Posterior vena cava (tissue), 2 donors: Measurements from ENCODE around the gene SMIM22. TPM values are rescaled to one million over a fixed set of nuclear protein-coding genes. Genes with fewer than 3 reads are reported as not detected.

ENCODE experiments used
- DNase-seq: peaks from one replicate; pipeline ENCODE4 v3.0.0-alpha.2; 2020; ENCODE audit warnings: low spot score
- intact Hi-C, 2 donors: fragments of 100-400 bp; cut with DNase I; formaldehyde crosslinking; loops; one replicate each; pipeline versions ENCODE4 v1.14.1 to v1.14.2; 2022 to 2023
- long read RNA-seq, 2 donors: library from polyadenylated mRNA; unstranded; transcript quantifications; one replicate each; pipeline ENCODE4 v2.0.0, GENCODE V29; 2020 to 2021
- total RNA-seq, 2 donors: library from RNA; stranded (reverse); fragmentation: NEBNext Ultra II Directional; extraction: Animal tissue kit (Norgen Biotek cat#: 25700); gene quantifications; one replicate each; pipeline ENCODE4 v1.2.1, GENCODE V29; 2021
- donor health status: DM: yes; HTN: yes; CAD: no.
- donor health status: DM: yes; HTN: yes; CAD: no.

SMIM22 gene
- not detected for total RNA-seq
- long read RNA-seq, donor 1: 0 reads
- long read RNA-seq, donor 2, partial matches to known transcripts: 0 of 1 reads
- long read RNA-seq, donor 2, other reads (novel, unspliced or antisense): 1 of 1 reads

DNA sequence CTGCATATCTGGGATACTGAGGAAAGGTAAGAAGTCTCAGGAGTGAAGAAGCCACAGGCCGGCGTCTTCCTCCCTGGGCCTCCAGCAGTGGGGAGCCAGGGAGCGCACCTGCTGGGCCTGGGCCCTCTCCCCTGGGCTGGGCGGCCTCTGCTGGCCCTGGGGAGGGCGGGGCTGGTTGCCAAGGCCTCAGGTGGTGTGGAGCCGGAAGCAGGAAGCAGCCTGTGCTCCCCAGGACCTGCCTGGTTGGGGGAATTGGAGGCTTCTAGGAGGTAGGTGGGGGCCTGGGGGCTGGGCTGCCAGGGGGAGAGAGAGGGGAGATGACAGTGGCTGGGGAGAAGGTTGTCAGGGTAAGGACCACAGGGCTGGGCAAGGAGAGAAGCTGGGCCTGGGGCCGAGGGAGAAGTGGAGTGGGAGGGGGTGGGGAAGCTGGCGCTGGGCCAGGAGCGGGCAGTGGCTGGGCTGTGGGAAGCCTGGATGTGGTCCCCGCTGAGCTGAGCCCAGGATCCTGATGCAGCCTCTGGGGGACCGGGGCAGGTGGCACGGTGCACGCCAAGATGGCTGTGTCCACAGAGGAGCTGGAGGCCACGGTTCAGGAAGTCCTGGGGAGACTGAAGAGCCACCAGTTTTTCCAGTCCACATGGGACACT, at the start of gene SMIM22:
SMIM22 (plus strand) TSS at position 189 of the 647 bp plus-strand sequence; CDS start at position 555, 366 bp downstream.
- DNase-seq: no peak
- intact Hi-C loops: no loop called here

DNA sequence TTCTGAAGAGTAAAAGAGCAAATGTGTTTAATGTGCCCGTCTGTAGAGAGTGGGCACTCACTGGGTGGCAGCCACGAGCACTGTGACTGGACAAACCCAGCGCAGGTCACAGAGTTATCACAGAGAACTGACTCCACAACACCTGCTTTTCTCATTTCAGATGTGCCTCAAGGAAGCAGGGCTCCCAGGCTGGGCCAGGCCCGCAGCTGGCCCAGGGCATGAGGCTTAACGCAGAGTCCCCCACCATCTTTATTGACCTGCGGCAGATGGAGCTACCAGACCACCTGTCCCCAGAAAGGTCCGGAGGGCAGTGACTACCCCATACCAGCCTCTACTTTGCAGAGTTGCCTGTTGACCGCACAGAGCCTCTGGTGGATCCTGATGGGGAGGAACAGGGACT, 49.0 kb upstream of the SMIM22 start:
- intact Hi-C loops: no loop called here
- DNase-seq: no peak

DNA sequence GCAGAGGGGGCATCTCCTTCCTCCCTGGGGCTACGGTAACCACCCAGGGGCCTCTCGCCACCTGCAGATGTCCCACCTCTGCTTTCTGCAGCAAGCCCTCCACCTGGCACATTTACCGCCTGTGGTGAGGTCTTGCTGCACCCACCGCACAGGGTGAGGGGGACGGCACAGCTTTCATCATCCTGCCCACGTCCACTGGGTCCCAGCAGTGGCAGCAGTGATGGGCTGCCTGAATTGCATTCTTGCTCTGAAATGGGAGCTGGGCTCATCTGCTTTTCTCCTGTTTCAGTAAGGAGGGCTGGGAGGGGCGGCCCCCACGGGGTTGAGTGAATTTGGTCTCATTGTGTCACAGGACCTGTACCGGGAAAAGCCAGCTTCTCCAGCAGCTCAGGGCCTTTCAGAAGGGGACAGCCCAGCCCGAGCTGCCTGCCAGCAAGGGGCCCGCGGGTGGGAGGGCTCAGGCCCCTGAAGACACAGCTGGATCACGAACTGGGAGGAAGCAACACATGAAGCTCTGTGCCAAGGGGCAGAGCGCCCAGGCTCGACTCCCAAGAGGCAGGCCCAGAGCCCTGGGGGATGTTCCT, 48.1 kb upstream of the SMIM22 start:
- intact Hi-C loops: no loop called here
- DNase-seq: no peak

- no peak for DNase-seq
- intact Hi-C loops: no loop called here
Observed at GRCh38 chr16:4747906-4748681, 47.1 kb upstream of the SMIM22 start.

DNA sequence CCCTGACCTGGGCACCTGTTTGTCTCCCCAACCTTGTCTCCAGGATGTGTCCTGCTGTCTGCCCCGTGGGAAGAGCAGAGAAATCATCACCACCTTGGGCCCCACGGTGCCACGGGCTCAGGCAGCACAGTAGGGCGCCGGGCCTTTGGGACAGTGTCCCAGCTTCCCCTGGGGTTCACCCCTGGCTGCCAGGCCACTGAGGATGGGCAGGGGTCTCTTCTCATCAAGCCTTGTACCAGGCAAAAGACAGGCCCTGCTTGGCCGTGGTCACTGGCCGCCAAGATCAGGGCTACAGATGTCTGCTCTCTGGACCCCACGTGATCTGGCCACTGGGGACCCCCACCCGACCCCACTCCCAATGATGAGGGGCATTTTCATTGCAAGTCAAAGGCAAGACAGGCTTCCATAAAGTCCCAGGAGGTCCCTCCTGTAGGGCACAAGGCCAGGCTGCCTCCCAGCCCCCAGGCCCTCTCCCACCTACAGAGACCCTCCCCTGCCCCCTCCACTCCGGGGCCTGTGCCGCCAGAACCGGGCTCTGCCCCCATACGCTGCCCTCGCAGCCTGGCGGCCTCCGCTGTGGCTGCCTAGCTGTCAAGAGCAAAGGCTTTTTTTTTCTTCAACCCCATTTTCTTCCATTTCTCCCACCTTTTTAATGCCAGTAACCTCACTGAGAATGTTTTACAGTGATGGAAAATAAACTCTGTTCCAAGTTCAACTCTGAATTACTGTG, 46.3 kb upstream of the SMIM22 start:
- no peak for DNase-seq
- intact Hi-C loops: no loop called here

DNA sequence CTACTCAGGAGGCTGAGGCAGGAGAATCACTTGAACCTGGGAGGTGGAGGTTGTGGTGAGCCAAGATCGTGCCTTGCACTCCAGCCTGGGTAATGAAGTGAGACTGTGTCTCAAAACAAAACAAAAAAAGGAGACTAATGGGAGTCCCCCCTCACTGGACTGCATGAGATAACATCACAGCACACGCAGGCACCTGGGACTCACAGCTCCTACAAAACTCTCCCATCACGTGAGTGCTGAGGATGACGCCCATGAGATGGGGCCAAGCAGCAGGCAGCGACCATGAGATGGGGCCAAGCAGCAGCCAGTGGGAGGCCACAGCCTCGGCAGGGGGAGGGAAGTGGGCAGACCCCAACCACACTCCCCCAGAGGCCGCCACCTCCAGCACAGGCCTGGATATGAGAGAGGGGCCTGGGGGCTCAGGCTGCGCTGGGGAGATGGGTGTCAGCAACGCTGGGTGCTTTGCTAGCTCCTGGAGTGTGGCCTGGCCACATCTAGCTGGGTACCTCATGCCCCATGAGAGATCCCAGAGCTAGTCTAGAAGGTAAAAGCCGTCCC, 45.4 kb upstream of the SMIM22 start:
- intact Hi-C loops: loop anchor here in 1 of 2 donors (2.0 kb wide), 1 partner anchor 41 kb away; no protein-coding TSS in a partner anchor
- no peak for DNase-seq

DNA sequence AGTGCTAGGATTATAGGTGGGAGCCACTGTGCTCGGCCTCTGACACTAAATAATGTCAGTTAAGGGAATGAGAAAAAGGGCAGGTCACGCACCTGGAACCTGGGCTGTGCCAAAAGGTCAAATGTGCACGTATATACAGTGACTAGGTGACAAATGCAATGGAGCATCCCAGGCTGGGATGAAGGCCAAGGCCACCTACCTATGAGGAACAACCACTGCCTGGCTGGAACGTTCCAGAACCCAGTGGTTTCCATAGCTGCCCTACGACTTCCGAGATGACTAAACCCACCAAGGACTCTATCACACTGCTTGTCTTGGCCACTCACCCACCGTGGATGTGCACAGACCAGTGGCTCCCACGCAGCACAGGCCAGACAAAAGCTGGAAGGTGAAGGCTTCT, 44.3 kb upstream of the SMIM22 start:
- intact Hi-C loops: loop anchor here in 1 of 2 donors (2.0 kb wide), 1 partner anchor 42 kb away; no protein-coding TSS in a partner anchor

DNA sequence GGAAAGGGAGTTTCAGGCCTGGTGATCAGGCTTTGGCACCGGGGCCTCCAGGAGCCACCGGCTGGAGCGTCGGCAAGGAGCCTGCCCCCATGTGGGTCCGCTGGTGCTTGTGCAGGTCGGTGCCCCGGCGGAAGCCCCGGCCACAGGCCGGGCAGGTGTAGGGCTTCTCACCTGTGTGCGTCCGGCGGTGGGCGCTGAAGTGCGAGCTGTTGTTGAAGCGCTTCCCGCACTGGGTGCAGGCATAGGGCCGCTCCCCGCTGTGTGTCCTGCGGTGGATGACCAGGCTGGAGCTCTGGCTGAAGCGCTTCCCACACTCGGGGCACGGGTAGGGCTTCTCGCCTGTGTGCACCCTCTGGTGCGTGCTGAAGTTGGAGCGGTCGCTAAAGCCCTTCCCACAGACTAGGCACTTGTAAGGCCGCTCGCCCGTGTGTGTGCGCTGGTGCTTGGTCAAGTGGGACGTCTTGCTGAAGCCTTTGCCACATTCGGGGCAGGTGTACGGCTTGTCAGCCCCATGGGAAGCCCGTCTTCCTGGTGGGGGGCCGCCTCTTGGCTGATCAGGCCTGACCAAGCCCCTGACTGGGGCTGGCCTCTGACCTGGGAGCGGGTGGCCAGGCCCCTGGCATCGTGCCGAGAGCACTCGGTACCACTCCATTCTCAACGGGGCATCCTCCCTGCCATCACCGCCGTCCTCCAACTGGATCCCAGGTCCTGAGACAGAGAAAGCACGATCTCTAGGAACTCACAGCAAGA, 42.6 kb upstream of the SMIM22 start:
- DNase-seq: no peak

More for the DNA sequence above, 44.3 kb upstream of the SMIM22 start:
- DNase-seq: no peak

DNA sequence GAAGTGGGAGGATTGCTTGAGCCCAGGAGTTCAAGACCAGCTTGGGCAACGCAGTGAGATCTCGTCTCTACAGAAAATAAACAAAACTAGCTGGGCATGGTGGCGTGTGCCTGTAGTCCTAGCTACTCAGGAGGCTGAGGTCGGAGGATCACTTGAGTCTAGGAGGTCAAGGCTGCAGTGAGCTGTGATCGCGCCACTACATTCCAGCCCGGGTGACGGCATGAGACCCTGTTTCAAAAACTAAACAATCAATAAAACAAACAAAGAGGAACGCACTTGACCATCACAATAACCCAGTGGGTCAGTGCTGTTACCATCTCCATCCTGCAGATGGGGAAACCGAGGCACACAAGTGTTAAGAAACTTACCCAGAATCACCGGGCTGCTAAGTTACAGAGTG, 41.9 kb upstream of the SMIM22 start:
- DNase-seq: no peak
- intact Hi-C loops: no loop called here

More for the DNA sequence above, 42.6 kb upstream of the SMIM22 start:
- intact Hi-C loops: no loop called here

GRCh38 chr16:4754865-4755264, 40.3 kb upstream of the SMIM22 start:
- DNase-seq: no peak
- intact Hi-C loops: no loop called here

GRCh38 chr16:4755687-4756086, 39.5 kb upstream of the SMIM22 start:
- no peak for DNase-seq
- intact Hi-C loops: no loop called here

DNA sequence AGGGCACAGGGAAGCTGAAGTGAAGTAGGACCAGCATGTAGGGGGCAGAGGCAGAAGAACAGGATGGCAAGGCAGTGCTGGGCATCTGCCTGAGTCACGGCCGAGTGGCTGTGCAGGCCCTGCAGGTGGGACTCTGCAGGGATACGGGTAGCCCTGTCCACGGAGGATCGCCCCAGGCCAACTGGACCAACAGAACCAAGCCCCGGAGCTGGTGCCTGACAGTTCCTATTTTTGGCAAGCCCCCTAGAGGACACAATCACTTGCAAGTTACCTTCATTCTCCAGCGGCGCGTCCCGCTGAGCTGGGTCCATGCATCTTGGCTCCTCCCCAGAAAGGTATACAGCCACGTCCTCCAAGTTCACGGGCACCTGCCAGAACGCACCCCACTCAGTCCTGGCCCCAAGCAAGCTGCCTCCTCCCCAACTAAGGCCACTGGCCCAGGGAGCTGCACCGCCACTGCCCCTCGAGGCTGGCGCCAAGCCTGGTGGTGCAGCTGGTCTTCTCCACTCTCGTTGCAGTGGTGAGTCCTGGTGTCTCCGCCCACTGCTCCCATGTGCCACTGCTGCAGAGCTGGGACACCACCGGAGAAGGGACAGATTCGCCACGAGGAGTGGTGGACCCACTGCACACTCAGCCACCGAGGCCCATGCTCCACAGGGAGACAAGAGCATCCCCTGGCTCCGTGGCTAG, 34.8 kb upstream of the SMIM22 start:
- no peak for DNase-seq

GRCh38 chr16:4762205-4762604, 33.0 kb upstream of the SMIM22 start:
- intact Hi-C loops: loop anchor here in 1 of 2 donors (10.0 kb wide), 1 partner anchor 183 kb away; no protein-coding TSS in a partner anchor
- no peak for DNase-seq

More for the DNA sequence above, 34.8 kb upstream of the SMIM22 start:
- intact Hi-C loops: loop anchor here in 1 of 2 donors (10.0 kb wide), 1 partner anchor 184 kb away; no protein-coding TSS in a partner anchor

DNA sequence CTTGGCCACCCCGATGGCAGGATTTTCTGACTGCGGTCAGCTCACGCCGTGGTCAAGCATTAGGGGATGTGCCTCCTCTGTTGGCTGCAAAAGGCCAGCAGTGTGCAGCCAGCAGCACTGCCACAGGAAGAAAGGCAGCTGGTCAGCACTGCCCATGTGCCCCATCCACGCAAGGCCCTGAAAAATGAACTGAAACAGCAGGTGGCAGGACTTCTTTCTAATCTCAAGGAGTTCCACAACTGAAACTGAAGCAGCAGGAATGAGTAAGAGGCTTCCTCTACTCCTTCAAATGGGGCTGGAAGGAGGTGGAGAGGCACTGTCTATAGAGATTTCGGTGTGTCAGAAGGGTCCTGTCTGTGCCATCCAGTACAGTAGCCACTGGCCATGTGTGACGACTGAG, 31.4 kb upstream of the SMIM22 start:
- intact Hi-C loops: loop anchor here in 1 of 2 donors (10.0 kb wide), 1 partner anchor 181 kb away; no protein-coding TSS in a partner anchor

GRCh38 chr16:4765511-4766474, 29.4 kb upstream of the SMIM22 start:
- intact Hi-C loops: loop anchor here in 1 of 2 donors (10.0 kb wide), 1 partner anchor 179 kb away; no protein-coding TSS in a partner anchor

More for the DNA sequence above, 31.4 kb upstream of the SMIM22 start:
- no peak for DNase-seq

More at GRCh38 chr16:4765511-4766474, 29.4 kb upstream of the SMIM22 start:
- no peak for DNase-seq
